G401 (cell line): ENCODE data around the gene TRAPPC12. TPM values are rescaled to one million over a fixed set of nuclear protein-coding genes. Genes with fewer than 3 reads are reported as not detected.
"Not testable (repeated sequence)": the region's sequence is repeated elsewhere in the genome, so short reads cannot be mapped to it uniquely, and the experiment has no call there.

Source experiments
- DNase-seq: peaks from one replicate; pipeline ENCODE4 v3.0.0-alpha.2; 2015; ENCODE audit warnings: low spot score
- in situ Hi-C: cut with HindIII; loops from 2 replicates; pipeline ENCODE4 v1.10.0; 2016; ENCODE audit warnings: low sequenced_read_pairs, mixed read lengths
- total RNA-seq: library from RNA; depleted of rRNA; stranded (reverse); fragments of >200 nt; shearing (Covaris generic); gene quantifications from 2 replicates; pipeline ENCODE4 v1.2.3, GENCODE V29; 2014

The TRAPPC12 gene
- total RNA-seq, 1 experiment from 2014 or later: 54.2 TPM

- no peak for DNase-seq
Measured at GRCh38 chr2:3361518-3362389, 17.7 kb upstream of the TRAPPC12 start.

DNA sequence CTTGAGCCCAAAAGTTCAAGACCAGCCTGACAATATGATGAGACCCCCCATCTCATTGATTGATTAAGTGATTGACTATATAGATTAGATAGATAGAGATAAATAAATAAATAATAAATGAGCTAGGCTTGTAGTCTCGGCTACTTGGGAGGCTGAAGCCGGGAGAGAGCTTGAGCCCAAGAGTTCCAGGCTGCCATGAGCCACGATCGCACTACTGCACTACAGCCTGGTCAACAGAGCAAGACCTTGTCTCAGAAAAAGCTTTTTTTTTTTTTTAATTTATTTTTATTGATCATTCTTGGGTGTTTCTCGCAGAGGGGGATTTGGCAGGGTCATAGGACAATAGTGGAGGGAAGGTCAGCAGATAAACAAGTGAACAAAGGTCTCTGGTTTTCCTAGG is 14.3 kb upstream of the TRAPPC12 start:
- in situ Hi-C loops: no loop called here
- no peak for DNase-seq

More at GRCh38 chr2:3361518-3362389, 17.7 kb upstream of the TRAPPC12 start:
- in situ Hi-C loops: no loop called here

- in situ Hi-C loops: no loop called here
- DNase-seq: no peak
Measured at GRCh38 chr2:3368261-3368722, 11.2 kb upstream of the TRAPPC12 start.

DNA sequence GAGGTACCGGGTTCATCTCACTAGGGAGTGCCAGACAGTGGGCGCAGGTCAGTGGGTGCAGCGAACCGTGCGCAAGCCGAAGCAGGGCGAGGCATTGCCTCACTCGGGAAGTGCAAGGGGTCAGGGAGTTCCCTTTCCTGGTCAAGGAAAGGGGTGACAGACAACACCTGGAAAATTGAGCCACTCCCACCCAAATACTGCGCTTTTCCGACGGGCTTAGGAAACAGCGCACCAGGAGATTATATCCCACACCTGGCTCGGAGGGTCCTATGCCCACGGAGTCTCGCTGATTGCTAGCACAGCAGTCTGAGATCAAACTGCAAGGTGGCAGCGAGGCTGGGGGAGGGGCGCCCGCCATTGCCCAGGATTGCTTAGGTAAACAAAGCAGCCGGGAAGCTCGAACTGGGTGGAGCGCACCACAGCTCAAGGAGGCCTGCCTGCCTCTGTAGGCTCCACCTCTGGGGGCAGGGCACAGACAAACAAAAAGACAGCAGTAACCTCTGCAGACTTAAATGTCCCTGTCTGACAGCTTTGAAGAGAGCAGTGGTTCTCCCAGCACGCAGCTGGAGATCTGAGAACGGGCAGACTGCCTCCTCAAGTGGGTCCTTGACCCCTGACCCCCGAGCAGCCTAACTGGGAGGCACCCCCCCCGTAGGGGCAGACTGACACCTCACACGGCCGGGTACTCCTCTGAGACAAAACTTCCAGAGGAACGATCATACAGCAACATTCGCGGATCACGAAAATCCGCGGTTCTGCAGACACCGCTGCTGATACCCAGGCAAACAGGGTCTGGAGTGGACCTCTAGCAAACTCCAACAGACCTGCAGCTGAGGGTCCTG is 9.9 kb upstream of the TRAPPC12 start:
- DNase-seq, in situ Hi-C loops: not testable (repeated sequence)

DNA sequence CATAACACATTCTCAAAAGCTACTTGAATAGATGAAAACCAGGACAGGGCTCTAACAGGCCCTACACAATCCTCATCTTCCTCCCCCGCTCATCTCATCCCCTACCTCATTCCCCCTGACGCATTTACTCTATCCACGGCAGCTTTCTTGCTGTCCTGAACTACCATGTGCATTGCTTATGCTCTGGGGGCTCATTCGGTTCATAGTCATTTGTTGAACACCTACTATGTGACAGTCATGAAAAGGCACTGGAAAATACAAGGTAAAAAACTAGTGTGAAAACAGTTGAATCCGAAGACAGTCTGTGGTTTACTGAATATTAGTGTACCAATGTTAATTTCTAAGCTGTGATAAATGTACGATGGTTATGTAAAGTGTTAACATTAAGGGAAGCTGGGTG is 2.7 kb upstream of the TRAPPC12 start:
- in situ Hi-C loops: no loop called here
- no peak for DNase-seq

DNA sequence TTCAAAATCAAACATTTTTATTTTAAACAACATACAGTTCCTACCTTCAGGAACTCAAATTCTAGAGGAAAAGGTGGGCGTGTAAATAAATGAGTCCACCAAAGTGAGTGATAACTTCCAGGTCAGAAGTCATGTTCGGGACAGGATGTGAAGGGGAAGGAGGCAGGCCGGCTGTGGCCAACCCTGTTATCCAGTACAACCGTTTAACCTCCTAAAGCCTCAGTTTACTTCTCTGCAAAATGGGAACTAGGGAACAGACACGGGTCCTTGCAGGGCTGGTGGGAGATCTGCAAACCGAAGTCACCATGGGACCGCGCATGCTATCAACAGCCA is 2.2 kb upstream of the TRAPPC12 start:
- in situ Hi-C loops: no loop called here
- no peak for DNase-seq

- in situ Hi-C loops: no loop called here
- DNase-seq: peak; percentile 97
Measured at GRCh38 chr2:3377612-3378432, 1.7 kb upstream of the TRAPPC12 start, which contains the start of gene EIPR1. EIPR1 (minus strand) TSS chr2:3377818; CDS start chr2:3377689, 129 bp downstream.

DNA sequence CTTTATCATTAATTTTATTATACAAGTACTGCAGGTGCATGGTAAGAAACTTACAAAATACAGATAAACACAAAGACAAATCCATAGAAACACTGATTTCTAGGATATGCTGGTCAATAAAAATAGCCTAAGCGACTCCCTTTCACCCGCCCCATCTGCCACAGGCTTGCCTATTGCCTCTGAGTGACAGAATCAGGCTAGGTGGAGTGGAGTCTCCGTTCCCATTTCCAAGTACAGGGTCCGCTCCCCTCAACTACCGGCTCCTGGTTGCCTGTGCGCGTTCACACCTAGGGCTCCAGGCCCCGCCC is 201 bp upstream of the TRAPPC12 start:
- DNase-seq: no peak
- in situ Hi-C loops: no loop called here

DNA sequence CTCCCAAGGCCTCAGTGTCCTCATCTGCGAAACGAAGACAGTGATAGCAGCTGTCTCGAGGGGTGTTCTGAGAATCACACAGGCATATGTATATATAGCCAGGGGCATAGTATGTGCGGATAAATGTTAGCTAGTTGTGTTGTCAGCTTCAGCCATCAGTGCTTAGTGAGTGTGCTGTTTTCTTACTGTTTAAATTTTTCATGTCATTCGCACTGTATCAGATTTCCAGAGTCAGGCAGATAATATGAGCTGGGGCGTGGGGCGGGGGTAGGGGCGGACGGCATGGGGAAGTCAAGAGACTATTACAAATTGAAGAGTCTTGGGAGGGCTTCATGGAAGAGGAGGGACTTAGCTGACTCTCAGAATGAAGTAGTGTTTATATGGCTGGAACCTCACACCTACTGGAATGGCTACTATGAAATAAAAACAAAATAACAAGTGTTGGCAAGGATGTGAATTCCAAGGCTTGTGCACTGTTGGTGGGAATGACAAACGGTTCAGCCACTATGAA is 7.0 kb downstream of the TRAPPC12 start:
- in situ Hi-C loops: no loop called here
- DNase-seq: no peak

GRCh38 chr2:3387011-3387410 is 7.5 kb downstream of the TRAPPC12 start:
- DNase-seq: no peak
- in situ Hi-C loops: no loop called here

DNA sequence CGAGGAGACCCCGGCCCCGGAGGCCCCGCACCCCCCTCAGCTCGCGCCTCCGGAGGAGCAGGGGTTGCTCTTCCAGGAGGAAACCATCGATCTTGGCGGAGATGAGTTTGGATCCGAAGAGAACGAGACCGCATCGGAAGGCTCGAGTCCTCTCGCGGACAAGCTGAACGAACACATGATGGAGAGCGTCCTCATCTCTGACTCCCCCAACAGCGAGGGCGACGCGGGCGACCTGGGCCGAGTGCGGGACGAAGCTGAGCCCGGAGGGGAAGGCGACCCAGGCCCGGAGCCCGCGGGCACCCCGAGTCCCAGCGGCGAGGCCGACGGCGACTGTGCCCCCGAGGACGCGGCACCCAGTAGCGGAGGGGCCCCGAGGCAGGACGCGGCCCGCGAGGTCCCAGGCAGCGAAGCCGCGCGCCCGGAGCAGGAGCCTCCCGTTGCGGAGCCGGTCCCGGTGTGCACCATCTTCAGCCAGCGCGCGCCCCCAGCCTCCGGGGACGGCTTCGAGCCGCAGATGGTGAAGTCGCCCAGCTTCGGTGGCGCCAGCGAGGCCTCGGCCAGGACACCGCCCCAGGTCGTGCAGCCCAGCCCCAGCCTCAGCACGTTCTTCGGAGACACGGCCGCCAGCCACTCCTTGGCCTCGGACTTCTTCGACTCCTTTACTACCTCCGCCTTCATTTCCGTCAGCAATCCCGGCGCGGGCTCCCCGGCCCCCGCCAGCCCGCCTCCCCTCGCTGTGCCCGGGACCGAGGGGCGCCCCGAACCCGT is 8.3 kb downstream of the TRAPPC12 start:
- DNase-seq: no peak

DNA sequence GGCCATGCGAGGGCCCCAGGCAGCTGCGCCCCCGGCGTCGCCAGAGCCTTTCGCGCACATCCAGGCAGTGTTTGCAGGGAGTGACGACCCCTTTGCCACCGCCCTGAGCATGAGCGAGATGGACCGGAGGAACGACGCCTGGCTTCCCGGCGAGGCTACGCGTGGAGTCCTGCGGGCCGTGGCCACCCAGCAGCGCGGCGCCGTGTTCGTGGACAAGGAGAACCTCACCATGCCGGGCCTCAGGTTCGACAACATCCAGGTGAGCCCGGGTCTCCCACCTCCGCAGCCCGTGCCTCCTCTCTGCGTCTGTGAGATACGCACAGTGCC is 8.9 kb downstream of the TRAPPC12 start:
- no peak for DNase-seq
- in situ Hi-C loops: no loop called here

More for the DNA sequence above, 8.3 kb downstream of the TRAPPC12 start:
- in situ Hi-C loops: no loop called here

DNA sequence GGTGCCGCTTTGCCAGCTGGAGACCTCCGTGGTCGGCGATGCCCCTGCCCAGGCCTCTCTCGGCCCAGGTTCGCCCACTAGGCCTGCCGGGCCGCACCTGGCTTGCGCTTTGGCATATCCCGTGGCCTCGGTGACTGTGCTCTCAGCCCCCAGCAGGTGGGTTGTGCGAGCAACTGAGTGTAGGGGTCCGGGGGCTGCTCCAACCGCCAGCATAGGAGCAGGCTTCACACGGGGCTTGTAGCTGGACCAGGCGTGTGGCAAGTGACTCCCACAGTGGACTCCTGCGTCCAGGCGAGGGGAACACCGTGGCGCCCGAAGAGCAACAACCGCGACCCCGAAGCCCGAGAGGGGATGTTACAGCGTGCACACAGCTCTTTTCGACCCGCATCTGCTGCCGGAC is 9.7 kb downstream of the TRAPPC12 start:
- no peak for DNase-seq
- in situ Hi-C loops: no loop called here

DNA sequence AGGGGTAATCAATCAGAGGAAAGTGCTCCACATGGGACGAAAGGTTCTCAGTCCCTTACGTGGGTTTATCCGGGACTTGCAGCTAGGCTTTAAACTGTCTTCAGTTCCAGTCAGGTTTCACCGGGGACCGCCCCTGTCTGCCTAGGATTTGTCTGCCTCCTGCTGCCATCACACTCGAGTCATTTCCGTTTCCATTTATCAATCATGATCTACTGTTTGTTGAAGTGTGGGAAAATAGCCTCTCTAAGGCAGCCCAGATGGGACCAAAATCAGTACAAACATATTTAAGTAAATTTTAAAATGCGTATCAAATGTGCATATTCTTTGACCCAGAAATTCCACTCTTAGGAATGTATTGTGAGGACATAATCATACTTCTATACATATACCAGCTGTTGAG is 10.5 kb downstream of the TRAPPC12 start:
- in situ Hi-C loops: no loop called here
- no peak for DNase-seq

DNA sequence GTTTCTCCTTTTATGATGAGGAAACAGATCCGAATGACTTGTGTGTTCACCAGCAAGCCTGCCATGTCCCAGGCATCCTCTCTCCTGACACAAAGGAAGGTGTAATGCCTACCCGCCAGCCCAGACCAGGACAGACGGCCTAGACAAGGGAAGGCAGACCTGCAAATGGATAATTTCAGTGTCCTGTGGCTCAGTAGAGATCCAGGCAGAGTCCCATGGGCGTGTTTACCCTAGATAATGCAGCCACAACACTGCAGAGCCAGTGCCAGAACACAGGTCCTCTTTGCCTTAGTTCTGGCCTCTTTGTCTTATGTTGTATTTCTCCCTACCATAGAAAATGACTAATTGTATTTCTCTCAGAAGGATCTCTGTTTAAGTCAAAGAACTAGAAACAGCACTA is 12.7 kb downstream of the TRAPPC12 start:
- in situ Hi-C loops: no loop called here
- no peak for DNase-seq

DNA sequence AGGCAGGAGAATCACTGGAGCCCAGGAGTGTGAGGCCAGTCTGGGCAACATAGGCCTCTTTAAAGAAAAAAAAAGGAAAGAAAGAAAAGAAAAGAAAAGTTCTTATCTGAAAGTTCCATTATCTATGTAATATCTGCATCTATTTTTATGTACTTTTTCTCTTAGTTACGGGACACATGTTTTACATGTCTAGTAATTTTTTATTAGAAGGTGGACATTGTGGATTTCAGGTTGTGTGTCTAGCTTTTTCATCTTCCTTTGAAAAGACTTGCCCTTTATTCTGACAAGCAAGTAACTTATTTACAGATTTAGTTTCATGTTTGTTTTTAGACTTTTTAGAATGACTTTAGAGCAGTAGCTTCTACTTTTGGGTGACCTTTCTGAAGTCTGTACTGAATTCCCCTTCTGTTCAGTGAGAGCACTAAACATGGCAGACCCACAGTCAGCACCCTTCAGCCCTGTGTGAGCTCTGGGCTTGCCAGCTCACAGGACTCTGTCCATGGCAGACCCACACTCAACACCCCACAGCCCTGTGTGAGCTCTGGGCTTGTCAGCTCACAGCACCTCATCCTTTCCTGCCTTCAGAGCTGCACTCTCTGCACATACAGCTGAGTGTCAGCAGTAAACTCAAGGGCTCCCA is 17.5 kb downstream of the TRAPPC12 start:
- in situ Hi-C loops: no loop called here
- DNase-seq: no peak

DNA sequence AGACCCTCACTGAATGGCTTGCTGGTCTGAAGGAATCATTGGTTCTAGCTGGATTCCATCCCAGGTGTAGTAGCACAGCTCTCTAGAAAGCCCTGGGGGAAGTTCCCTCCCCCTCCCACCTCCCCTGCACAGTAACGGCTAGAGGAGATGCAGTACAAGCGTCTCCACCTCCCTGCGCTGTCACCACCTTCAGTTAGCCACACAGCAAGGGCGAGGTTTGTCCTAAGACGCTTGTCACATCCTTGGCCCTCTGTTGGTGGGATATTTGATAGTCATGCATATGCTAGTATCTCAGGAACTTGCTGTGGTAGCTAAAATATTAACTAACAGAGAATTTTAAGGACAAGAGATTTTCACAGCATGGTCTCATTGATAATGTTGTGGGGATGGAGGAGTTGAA is 19.4 kb downstream of the TRAPPC12 start:
- no peak for DNase-seq
- in situ Hi-C loops: no loop called here

DNA sequence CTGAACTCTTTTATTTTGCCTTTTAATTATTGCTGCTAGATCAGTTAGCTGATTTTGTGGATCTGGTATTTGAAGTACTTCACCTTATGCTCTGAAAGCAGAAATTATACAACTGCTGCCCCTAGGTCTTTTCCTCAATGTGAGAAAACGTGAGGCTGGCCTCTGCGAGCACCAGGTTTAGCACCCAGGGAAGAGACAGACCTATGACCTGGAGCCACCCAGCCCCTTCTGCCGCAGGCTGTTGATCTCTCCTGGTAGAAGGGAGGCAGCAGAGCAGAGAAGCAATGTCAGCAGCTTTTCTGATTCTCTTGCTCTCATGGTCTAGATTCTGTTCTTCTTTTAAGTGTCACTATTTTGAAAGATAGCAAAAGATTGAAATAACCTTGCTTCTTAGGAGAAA is 19.9 kb downstream of the TRAPPC12 start:
- DNase-seq: no peak
- in situ Hi-C loops: no loop called here
